HG03108 (cell line): ENCODE data around the gene SARS2.
"Not testable (repeated sequence)": the region's sequence is repeated elsewhere in the genome, so short reads cannot be mapped to it uniquely, and the experiment has no call there.

Experiments
- ATAC-seq: cut with Tn5 transposase; IDR thresholded peaks from one replicate; pipeline ENCODE4 v1.9.1; 2021; ENCODE audit warnings: moderate library complexity; ENCODE audit not compliant: unreplicated experiment

The SARS2 gene

GRCh38 chr19:38898788-38899446 lies 31.6 kb downstream of the SARS2 start:
- ATAC-seq, result no peak

DNA sequence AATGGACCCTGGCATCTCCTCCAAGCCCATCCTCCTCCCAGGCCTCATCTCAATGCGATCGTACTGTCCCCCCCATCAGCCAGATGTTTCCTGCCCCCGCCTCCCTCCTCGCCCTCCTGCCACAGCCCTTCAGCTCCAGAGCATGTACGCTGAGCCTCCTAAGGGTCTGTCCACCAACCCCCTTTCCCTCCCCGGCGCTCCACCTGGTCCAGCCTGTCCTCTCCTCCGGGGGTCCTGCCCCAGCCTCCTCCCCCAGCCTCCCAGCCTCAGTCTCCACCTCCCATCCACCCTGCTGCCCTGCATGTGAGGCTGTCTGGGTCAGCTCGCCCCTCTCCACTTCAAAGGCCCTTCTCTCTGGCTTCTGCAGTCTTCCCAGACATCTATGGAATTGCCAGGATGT lies 35.6 kb downstream of the SARS2 start:
- no peak for ATAC-seq

GRCh38 chr19:38893341-38893771 lies 37.2 kb downstream of the SARS2 start:
- no peak for ATAC-seq

DNA sequence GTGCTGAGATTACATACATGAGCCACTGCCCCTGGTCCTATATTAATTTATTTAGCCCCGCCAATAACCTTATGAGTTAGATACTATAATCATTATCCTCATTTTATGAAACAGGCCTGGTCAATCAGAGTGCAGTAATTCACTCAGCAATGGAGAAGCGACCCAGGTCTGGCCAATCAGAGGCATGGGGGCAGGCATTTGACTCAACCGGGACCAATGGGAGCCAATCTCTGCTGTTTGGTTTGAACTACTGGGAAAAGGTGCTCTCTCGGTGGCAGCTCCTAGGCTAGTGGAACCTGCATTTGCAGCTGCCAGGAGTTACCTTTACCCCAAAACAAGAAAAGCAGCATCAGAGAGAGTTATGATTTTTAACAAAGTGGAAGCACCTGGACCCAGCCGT lies 37.7 kb downstream of the SARS2 start:
- no peak for ATAC-seq

GRCh38 chr19:38891771-38892170 lies 38.8 kb downstream of the SARS2 start:
- no peak for ATAC-seq

DNA sequence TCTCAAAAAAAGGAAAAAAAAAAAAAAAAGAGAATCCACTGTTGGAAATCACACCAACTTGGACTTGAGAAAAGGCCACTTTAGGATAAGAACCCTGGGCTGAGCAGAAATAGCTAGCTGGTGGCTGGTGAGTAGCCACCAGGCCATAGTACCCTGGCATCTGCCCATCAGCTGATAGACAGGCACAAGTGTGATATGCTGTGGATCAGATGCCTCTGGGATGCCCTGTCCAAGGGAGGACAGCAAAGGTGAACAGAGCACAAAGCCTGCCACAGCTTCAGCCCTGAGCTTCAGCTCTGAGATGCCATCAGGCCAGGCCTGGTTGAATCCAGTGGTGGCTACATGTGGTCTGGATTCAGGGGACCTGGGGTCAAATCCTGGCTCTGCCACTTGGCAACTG lies 39.9 kb downstream of the SARS2 start:
- no peak for ATAC-seq

GRCh38 chr19:38889803-38890202 lies 40.8 kb downstream of the SARS2 start:
- no peak for ATAC-seq

- ATAC-seq, result no peak
These were observed 41.7 kb downstream of the SARS2 start for GRCh38 chr19:38888876-38889275.

GRCh38 chr19:38884691-38885090 lies 45.9 kb downstream of the SARS2 start:
- not testable (repeated sequence) for ATAC-seq

DNA sequence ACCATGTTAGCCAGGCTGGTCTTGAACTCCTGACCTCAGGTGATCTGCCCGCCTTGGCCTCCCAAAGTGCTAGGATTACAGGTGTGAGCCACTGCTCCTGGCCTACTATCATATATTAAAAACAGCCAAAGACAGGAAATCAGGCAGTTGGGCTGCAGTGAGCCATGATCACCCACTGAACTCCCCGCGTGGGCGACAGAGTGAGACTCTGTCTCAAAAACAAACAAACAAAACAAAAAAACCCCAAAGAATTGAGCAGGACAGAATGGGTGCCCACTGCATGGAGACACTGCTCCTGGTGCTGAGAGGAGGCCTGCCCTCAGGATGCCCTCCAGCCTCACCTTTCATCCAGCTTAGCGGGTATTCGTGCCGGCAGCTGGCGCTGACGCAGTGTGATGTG lies 47.3 kb downstream of the SARS2 start:
- ATAC-seq, result no peak

DNA sequence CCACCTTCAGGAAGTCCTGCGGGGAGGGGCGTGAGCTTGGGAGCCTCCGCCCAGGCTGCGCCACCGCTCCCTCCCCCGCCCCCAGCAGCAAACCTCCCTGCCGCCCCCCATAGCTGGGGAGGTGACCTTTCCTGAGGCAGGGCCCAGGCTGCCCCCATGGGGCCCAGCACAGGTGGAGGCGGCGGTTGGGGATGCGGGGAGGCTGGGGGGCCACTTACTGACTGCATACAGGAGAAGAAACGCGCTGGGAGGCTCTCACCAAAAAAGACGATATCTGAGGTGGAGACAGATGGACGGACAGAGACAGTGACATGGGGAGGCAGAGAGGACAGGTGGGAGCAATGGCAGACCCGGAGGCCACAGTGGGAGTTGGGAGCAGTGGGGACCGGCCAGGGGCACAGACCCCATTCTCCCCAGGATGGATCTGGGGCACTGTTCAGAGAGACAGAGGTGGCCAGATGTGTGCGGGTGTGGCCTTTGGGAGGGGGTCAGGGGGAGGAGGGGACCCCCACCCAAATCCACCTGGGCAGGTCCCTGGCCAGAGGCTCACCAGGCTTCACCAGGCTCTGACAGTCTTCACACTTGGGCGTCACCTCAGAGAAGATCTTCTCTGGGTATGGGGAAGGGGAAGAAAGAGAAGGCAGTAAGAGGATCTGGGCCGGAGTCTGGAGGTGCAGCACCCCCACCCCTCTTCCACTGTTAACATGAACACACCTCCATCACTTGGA lies 49.5 kb downstream of the SARS2 start:
- no peak for ATAC-seq

DNA sequence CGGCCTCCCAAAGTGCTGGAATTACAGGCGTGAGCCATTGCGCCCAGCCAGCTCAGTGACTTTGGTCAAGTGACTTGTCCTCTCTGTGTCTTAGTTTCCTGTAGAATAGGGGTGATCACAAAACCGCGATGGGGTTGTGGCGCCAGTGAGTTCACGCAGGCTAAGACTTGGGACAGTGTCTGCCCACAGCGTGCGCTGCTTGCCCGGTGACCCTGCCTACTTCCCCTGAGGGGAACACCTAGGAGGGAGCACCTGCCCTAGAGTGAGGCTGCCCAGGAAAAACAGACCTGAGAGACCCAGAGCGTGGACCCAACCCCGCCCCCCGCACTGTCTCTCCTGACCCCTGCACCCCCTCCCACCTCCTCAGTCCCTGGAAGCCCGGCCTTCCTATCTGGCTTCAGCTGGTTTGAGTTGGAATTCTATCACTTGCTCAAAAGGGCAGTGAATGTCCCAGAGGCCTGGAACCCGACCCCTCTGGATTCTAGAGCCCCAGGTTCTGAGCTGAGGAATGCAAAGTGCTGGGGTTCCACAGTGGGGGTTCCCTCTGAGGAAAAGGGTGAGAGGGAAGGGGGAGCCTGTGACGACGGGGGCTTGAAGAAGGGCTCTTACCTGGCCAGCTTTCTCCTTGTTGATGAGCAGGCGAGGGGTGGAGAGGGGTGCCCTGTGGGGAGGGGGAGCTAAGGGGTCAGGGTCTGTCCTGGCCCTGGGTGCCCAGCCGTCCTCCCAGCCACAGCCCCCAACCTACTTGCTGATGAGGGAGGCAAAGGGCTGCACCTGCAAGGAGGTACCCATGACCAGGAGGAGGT lies 50.3 kb downstream of the SARS2 start:
- ATAC-seq, result no peak

- ATAC-seq, result no peak
These were observed 51.2 kb downstream of the SARS2 start for GRCh38 chr19:38879400-38879751.

- no peak for ATAC-seq
These were observed 51.8 kb downstream of the SARS2 start for GRCh38 chr19:38878575-38879399.

DNA sequence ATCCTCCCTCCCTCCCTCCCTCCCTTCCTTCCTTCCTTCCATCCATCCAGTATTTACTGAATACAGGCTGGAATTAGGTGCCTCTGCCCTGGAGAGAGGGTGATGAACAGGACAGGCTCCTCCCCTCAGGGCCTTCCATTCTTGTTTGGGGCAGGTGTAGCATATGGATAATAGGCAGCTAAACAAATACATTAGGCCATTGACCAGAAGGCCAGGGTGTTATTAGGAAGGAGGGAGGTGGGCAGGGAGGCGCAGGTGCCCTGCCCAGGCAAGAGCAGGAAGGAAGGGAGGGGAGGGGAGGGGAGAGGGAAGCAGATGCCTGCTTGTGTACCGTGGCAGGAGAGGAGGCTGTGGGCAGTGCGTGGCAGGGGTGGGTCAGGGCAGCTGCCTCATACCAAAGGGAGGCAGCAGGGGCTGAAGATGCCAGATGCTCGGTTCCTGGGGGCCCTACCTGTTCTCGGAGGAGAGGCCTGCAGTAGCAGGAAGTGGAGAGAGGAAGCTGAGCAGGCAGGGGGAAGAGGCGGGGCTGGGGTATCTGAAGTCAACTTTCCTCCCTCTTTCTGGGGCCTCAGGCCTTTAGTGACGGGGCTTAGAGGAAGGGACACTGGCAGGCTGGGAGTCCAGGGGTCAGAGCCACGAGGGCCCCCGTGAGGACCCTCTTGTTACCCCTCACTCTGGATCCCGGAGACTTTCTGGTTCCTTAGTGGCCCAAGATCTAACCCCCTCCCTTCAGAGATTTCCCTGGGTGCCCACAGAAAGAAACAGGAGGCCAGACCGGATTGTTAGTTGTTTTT lies 52.6 kb downstream of the SARS2 start, which contains the start of gene RINL:
Gene RINL (minus strand): TSS at position 495 of the 794 bp plus-strand sequence. CDS start 1,533 bp downstream, outside the sequence.
- peak; percentile 74 for ATAC-seq

DNA sequence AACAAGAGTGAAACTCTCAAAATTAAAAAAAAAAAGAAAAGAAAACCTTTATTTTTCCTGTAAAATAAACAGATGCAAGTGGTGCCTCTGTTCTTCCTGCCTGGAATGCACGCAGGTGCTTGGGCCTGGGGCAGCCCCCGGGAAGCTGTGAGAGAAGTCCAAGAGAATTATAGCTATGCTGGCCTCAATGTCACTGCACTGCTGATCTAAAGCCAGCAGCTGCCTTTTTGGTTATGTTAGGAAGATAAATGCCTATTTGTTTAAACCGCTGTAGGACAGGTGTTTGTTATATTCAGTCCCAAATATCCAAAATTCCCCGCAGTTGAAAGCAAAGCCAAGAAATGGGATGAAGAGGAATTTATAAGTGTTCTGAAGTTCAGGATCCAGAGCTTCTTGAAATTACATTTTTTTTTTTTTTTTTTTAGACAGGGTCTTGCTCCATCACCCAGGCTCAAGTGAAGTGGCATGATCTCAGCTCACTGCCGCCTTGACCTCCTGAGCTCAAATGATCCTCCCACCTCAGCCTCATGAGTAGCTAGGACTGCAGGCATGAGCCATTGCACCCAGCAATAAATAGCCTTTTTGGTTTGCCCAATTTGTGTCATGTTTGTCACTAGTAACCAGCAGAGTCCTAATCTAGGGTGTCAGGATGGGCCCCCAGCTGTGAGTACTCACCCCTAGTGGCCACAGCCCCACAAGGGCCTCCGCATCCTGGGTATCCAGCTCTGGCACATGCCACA lies 54.7 kb downstream of the SARS2 start:
- no peak for ATAC-seq

DNA sequence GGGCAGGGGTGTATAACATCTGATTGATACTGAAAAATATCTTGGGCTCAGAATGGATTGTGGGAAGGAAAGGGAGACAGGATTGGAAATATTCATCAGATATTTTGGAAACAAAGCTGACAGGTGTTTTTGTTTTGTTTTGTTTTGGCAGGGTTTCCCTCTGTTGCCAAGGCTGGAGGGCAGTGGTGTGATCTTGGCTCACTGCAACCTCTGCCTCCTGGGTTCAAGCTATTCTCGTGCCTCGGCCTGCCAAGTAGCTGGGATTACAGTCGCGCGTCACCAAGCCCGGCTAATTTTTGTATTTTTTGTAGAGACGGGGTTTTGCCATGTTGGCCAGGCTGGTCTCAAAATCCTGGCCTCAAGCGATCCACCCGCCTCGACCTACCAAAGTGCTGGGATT lies 57.2 kb downstream of the SARS2 start:
- ATAC-seq, result not testable (repeated sequence)

GRCh38 chr19:38870612-38871011 lies 60.0 kb downstream of the SARS2 start:
- no peak for ATAC-seq

- peak; percentile 62 for ATAC-seq
These were observed 60.5 kb downstream of the SARS2 start for GRCh38 chr19:38869836-38870607.
